OCI-LY7 (cell line): Measurements from ENCODE around the gene EPS8L3. TPM values are rescaled to one million over a fixed set of nuclear protein-coding genes. Genes with fewer than 3 reads are reported as not detected.
"Not testable (repeated sequence)": the region's sequence is repeated elsewhere in the genome, so short reads cannot be mapped to it uniquely, and the experiment has no call there.

Source experiments
- BruUV-seq: library from RNA; stranded (reverse); fragments of 400-500 nt; replicated peaks from 2 replicates; lab custom pipeline; 2021; lab: Mats Ljungman, UMichigan
- CTCF ChIA-PET: fragments of 300-600 bp; sonication (Branson Sonifier 250); formaldehyde crosslinking; loops from one replicate; lab custom pipeline; 2022; ENCODE audit warnings: antibody characterized with exemption; ENCODE audit not compliant: unreplicated experiment; lab: Charles Lee
- POLR2A ChIA-PET: fragments of 300-600 bp; sonication (Branson Sonifier 250); formaldehyde crosslinking; loops from one replicate; lab custom pipeline; 2022; ENCODE audit warnings: antibody characterized with exemption; lab: Charles Lee
- DNase-seq: peaks from one replicate; pipeline ENCODE4 v3.0.0-alpha.2; 2015; ENCODE audit warnings: low spot score
- H2AFZ ChIP-seq: fragments of 200-600 bp; sonication (generic), shearing (Covaris generic); 2 replicates; pipeline ENCODE4 v1.6.1; 2014; ENCODE audit warnings: mild to moderate bottlenecking, antibody characterized with exemption, low read length, moderate library complexity
- H3K27ac ChIP-seq: fragments of 200-600 bp; sonication (generic); 2 replicates; pipeline ENCODE4 v1.5.1; 2014; ENCODE audit warnings: mixed run types, low read depth, mild to moderate bottlenecking, moderate library complexity, low read length, inconsistent platforms; ENCODE audit not compliant: poor library complexity, severe bottlenecking
- H3K36me3 ChIP-seq: fragments of 200-600 bp; sonication (generic); 2 replicates; pipeline ENCODE4 v1.6.1; 2014; ENCODE audit warnings: mild to moderate bottlenecking, antibody characterized with exemption, low read length, moderate library complexity, mixed read lengths; ENCODE audit not compliant: insufficient read depth
- H3K4me1 ChIP-seq: fragments of 200-600 bp; sonication (generic); 2 replicates; pipeline ENCODE4 v1.5.1; 2014; ENCODE audit warnings: mild to moderate bottlenecking, low read length; ENCODE audit not compliant: insufficient read depth, poor library complexity, severe bottlenecking
- H3K4me2 ChIP-seq: fragments of 200-600 bp; sonication (generic); 2 replicates; pipeline ENCODE4 v1.6.1; 2014; ENCODE audit warnings: mild to moderate bottlenecking, low read length
- H3K4me3 ChIP-seq: fragments of 200-600 bp; sonication (generic); 2 replicates; pipeline ENCODE4 v1.5.1; 2014; ENCODE audit warnings: mild to moderate bottlenecking, low read depth, low read length; ENCODE audit not compliant: poor library complexity, severe bottlenecking
- H3K79me2 ChIP-seq: fragments of 200-600 bp; sonication (generic); 2 replicates; pipeline ENCODE4 v1.6.1; 2016; ENCODE audit warnings: low read depth, mild to moderate bottlenecking, low read length, moderate library complexity, mixed read lengths; ENCODE audit not compliant: insufficient read depth
- H3K9me2 ChIP-seq: fragments of 200-600 bp; sonication (generic); 2 replicates; pipeline ENCODE4 v1.6.1; 2016; ENCODE audit warnings: mild to moderate bottlenecking, low read length, mixed read lengths; ENCODE audit not compliant: insufficient read depth
- H3K9me3 ChIP-seq: fragments of 200-600 bp; sonication (generic); 2 replicates; pipeline ENCODE4 v1.6.1; 2014; ENCODE audit warnings: mild to moderate bottlenecking, mixed run types, low read length, mixed read lengths
- H4K20me1 ChIP-seq: fragments of 200-600 bp; sonication (generic); 2 replicates; pipeline ENCODE4 v1.6.1; 2014; ENCODE audit warnings: mild to moderate bottlenecking, antibody characterized with exemption, low read length, moderate library complexity, mixed read lengths; ENCODE audit not compliant: insufficient read depth
- CTCF ChIP-seq: fragments of 200-600 bp; sonication (generic); conservative IDR thresholded peaks from 2 replicates; pipeline ENCODE4 v1.5.1; 2014; ENCODE audit warnings: mild to moderate bottlenecking, antibody characterized with exemption, low read length, moderate library complexity, mixed read lengths
- EZH2phosphoT487 ChIP-seq: fragments of 200-600 bp; sonication (generic); IDR thresholded peaks from 2 replicates; pipeline ENCODE4 v1.6.1; 2018; ENCODE audit warnings: low read depth, borderline replicate concordance, mild to moderate bottlenecking, mixed run types, antibody characterized with exemption, low read length, moderate library complexity, mixed read lengths
- intact Hi-C: fragments of 100-400 bp; cut with micrococcal nuclease; formaldehyde crosslinking; loops from one replicate; pipeline ENCODE4 v1.10.0; 2022; ENCODE audit not compliant: unreplicated experiment
- total RNA-seq, 2 experiments: library from RNA; depleted of rRNA in 1 of 2; stranded (reverse); fragments of >200 nt in 1 of 2; shearing (Covaris generic) in 1 of 2; gene quantifications; 2 replicates each; pipeline ENCODE4 v1.2.3, GENCODE V29; 2014 to 2022

The EPS8L3 gene
- total RNA-seq, 2 experiments from 2014 or later = not detected

GRCh38 chr1:109750241-109750882 lies 13.4 kb downstream of the EPS8L3 start:
- H3K79me2 ChIP-seq = no peaks in the 10 kb centered on the region
- ChIA-PET CTCF (no interaction called here), POLR2A (no interaction called here)
- TF ChIP-seq CTCF (no peak), EZH2phosphoT487 (no peak)
- no peaks in the 10 kb centered on the region for H3K9me2 ChIP-seq
- no peak for DNase-seq
- H3K4me2 ChIP-seq = no peak overlapping the region
- no peaks in the 10 kb centered on the region for H3K36me3 ChIP-seq
- H3K4me1 ChIP-seq = no peaks in the 10 kb centered on the region
- no peak overlapping the region for H3K27ac ChIP-seq
- no peak overlapping the region for H2AFZ ChIP-seq
- no TSS peak for BruUV-seq
- H3K9me3 ChIP-seq = no peaks in the 10 kb centered on the region
- intact Hi-C loops = no loop called here
- no peak overlapping the region for H3K4me3 ChIP-seq
- H4K20me1 ChIP-seq = no peaks in the 10 kb centered on the region

GRCh38 chr1:109749221-109749620 lies 14.5 kb downstream of the EPS8L3 start:
- Histone ChIP-seq H3K36me3 (no peaks in the 10 kb centered on the region), H3K4me1 (no peaks in the 10 kb centered on the region), H3K9me3 (no peaks in the 10 kb centered on the region), H3K4me2 (no peak overlapping the region), H3K9me2 (no peaks in the 10 kb centered on the region), H2AFZ (no peak overlapping the region), H3K79me2 (no peaks in the 10 kb centered on the region), H3K4me3 (no peak overlapping the region), H4K20me1 (no peaks in the 10 kb centered on the region), H3K27ac (no peak overlapping the region)
- intact Hi-C loops = no loop called here
- TF ChIP-seq EZH2phosphoT487 = no peak
- no peak for TF ChIP-seq CTCF
- POLR2A ChIA-PET = no interaction called here
- CTCF ChIA-PET = no interaction called here
- BruUV-seq = no TSS peak
- no peak for DNase-seq

- H3K79me2 ChIP-seq, H4K20me1 ChIP-seq, intact Hi-C loops, BruUV-seq, DNase-seq, H2AFZ ChIP-seq, H3K4me2 ChIP-seq, CTCF ChIA-PET, H3K36me3 ChIP-seq, H3K4me1 ChIP-seq, H3K27ac ChIP-seq, POLR2A ChIA-PET, H3K9me3 ChIP-seq, H3K4me3 ChIP-seq, H3K9me2 ChIP-seq: not testable (repeated sequence)
Measured at GRCh38 chr1:109748311-109748710, 15.4 kb downstream of the EPS8L3 start.
